ENCODE results near the gene EXOC5.

GRCh38 chr14:57261604-57262003 lies 7.1 kb downstream of the EXOC5 start:
- TF ChIP-seq, protein P1, sequence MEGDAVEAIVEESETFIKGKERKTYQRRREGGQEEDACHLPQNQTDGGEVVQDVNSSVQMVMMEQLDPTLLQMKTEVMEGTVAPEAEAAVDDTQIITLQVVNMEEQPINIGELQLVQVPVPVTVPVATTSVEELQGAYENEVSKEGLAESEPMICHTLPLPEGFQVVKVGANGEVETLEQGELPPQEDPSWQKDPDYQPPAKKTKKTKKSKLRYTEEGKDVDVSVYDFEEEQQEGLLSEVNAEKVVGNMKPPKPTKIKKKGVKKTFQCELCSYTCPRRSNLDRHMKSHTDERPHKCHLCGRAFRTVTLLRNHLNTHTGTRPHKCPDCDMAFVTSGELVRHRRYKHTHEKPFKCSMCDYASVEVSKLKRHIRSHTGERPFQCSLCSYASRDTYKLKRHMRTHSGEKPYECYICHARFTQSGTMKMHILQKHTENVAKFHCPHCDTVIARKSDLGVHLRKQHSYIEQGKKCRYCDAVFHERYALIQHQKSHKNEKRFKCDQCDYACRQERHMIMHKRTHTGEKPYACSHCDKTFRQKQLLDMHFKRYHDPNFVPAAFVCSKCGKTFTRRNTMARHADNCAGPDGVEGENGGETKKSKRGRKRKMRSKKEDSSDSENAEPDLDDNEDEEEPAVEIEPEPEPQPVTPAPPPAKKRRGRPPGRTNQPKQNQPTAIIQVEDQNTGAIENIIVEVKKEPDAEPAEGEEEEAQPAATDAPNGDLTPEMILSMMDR (IDR thresholded peaks at IDR 0.05 in 8 of 11, conservative IDR thresholded peaks at IDR 0.05 in 3 of 11): no peak
- TF ChIP-seq POLR2AphosphoS5 (IDR thresholded peaks at IDR 0.05) (no peak), POLR2A (IDR thresholded peaks at IDR 0.05) (no peak)
